Measurements from ENCODE around the gene PITPNC1. TPM values are rescaled to one million over a fixed set of nuclear protein-coding genes. Genes with fewer than 3 reads are reported as not detected.
"Not testable (repeated sequence)": the region's sequence is repeated elsewhere in the genome, so short reads cannot be mapped to it uniquely, and the experiment has no call there.

PITPNC1 gene
- total RNA-seq, 2 donors from 2014 or later, result 79.5 to 109 TPM

- Mint-ChIP-seq H3K4me3 (no peak overlapping the region), H3K4me1 (ENCODE audit: low read depth) (peaks cover 13% of the 10 kb centered on the region), H3K36me3 (ENCODE audit: insufficient read depth in 2 of 2) (no peaks in the 10 kb centered on the region), H3K27ac (no peak overlapping the region), H3K9me3 (no peaks in the 10 kb centered on the region), H3K27me3 (ENCODE audit: low read depth) (peaks cover 6% of the 10 kb centered on the region)
- DNase-seq (no peak), ATAC-seq (replicated peaks in 1 of 2) (no peak)
Measured at GRCh38 chr17:67711916-67712315, 334.8 kb downstream of the PITPNC1 start.

- H3K27ac Mint-ChIP-seq, result no peak overlapping the region
- DNase-seq (no peak), ATAC-seq (replicated peaks in 1 of 2) (no peak)
- no peaks in the 10 kb centered on the region for H3K9me3 Mint-ChIP-seq
- peaks cover 17% of the 10 kb centered on the region for H3K4me1 Mint-ChIP-seq (ENCODE audit: low read depth)
- no peak overlapping the region for H3K4me3 Mint-ChIP-seq
- H3K36me3 Mint-ChIP-seq (ENCODE audit: insufficient read depth in 2 of 2), result no peaks in the 10 kb centered on the region
- peaks cover 6% of the 10 kb centered on the region for H3K27me3 Mint-ChIP-seq (ENCODE audit: low read depth)
Measured at GRCh38 chr17:67712375-67712774, 335.3 kb downstream of the PITPNC1 start.

- no peak for DNase-seq
- H3K4me3 Mint-ChIP-seq, result no peak overlapping the region
- no peak for ATAC-seq (replicated peaks in 1 of 2)
- peaks cover 18% of the 10 kb centered on the region for H3K4me1 Mint-ChIP-seq (ENCODE audit: low read depth)
- peaks cover 6% of the 10 kb centered on the region for H3K27me3 Mint-ChIP-seq (ENCODE audit: low read depth)
- H3K9me3 Mint-ChIP-seq, result no peaks in the 10 kb centered on the region
- peaks cover 2 to 6% of the 10 kb centered on the region in 2 donors for H3K36me3 Mint-ChIP-seq (ENCODE audit: insufficient read depth in 2 of 2)
- no peak overlapping the region for H3K27ac Mint-ChIP-seq
Measured at GRCh38 chr17:67713169-67713568, 336.1 kb downstream of the PITPNC1 start.

- Mint-ChIP-seq H3K9me3 (no peaks in the 10 kb centered on the region), H3K27me3 (ENCODE audit: low read depth) (peaks cover 6% of the 10 kb centered on the region), H3K4me1 (ENCODE audit: low read depth) (peaks cover 29% of the 10 kb centered on the region), H3K4me3 (peak overlapping the region; percentile 99 to 100), H3K27ac (no peak overlapping the region), H3K36me3 (ENCODE audit: insufficient read depth in 2 of 2) (peaks cover 2 to 6% of the 10 kb centered on the region in 2 donors)
- no peak for DNase-seq
- no peak for ATAC-seq (replicated peaks in 1 of 2)
Measured at GRCh38 chr17:67716405-67716798, 339.3 kb downstream of the PITPNC1 start.

GRCh38 chr17:67717192-67717623 lies 340.1 kb downstream of the PITPNC1 start:
- Mint-ChIP-seq H3K36me3 (ENCODE audit: insufficient read depth in 2 of 2) (peaks cover 2 to 14% of the 10 kb centered on the region in 2 donors), H3K27me3 (ENCODE audit: low read depth) (peaks cover 4% of the 10 kb centered on the region), H3K4me1 (ENCODE audit: low read depth) (peaks cover 29% of the 10 kb centered on the region), H3K4me3 (peak overlapping the region; percentile 99 to 100), H3K27ac (peak overlapping the region; percentile 100), H3K9me3 (no peaks in the 10 kb centered on the region)
- no peak for ATAC-seq (replicated peaks in 1 of 2)
- peak in 1 of 2 donors; percentile 17 for DNase-seq

GRCh38 chr17:67717624-67718324 lies 340.7 kb downstream of the PITPNC1 start, which contains the start of gene NOL11:
TSS of gene NOL11 (plus strand) at chr17:67717936. CDS start at chr17:67717948, 12 bp downstream.
- peak within 1 kb of the TSS; percentile 100 for H3K27ac Mint-ChIP-seq
- DNase-seq (peak; percentile 99), ATAC-seq (replicated peaks in 1 of 2) (peak; percentile 98)
- H3K36me3 Mint-ChIP-seq (ENCODE audit: insufficient read depth in 2 of 2), result peaks cover 2 to 19% of the 10 kb centered on the region in 2 donors
- peak within 1 kb of the TSS; percentile 99 to 100 for H3K4me3 Mint-ChIP-seq
- no peaks in the 10 kb centered on the region for H3K27me3 Mint-ChIP-seq (ENCODE audit: low read depth)
- peaks cover 29% of the 10 kb centered on the region for H3K4me1 Mint-ChIP-seq (ENCODE audit: low read depth)
- H3K9me3 Mint-ChIP-seq, result no peaks in the 10 kb centered on the region

GRCh38 chr17:67718325-67718941 lies 341.4 kb downstream of the PITPNC1 start:
- no peaks in the 10 kb centered on the region for H3K27me3 Mint-ChIP-seq (ENCODE audit: low read depth)
- H3K36me3 Mint-ChIP-seq (ENCODE audit: insufficient read depth in 2 of 2), result peaks cover 2 to 19% of the 10 kb centered on the region in 2 donors
- H3K27ac Mint-ChIP-seq, result peak overlapping the region; percentile 100
- DNase-seq, result peak; percentile 43 to 45
- H3K4me1 Mint-ChIP-seq (ENCODE audit: low read depth), result peaks cover 29% of the 10 kb centered on the region
- H3K9me3 Mint-ChIP-seq, result no peaks in the 10 kb centered on the region
- ATAC-seq (replicated peaks in 1 of 2), result peak; percentile 24 to 46
- H3K4me3 Mint-ChIP-seq, result peak overlapping the region; percentile 99 to 100

GRCh38 chr17:67725373-67725791 lies 348.3 kb downstream of the PITPNC1 start:
- peaks cover 0 to 1% of the 10 kb centered on the region in 2 donors for H3K9me3 Mint-ChIP-seq
- DNase-seq, result no peak
- H3K27ac Mint-ChIP-seq, result peak overlapping the region; percentile 96
- peaks cover 39% of the 10 kb centered on the region for H3K4me1 Mint-ChIP-seq (ENCODE audit: low read depth)
- peak overlapping the region in 1 of 2 donors; percentile 36 for H3K4me3 Mint-ChIP-seq
- peaks cover 6 to 52% of the 10 kb centered on the region in 2 donors for H3K36me3 Mint-ChIP-seq (ENCODE audit: insufficient read depth in 2 of 2)
- no peaks in the 10 kb centered on the region for H3K27me3 Mint-ChIP-seq (ENCODE audit: low read depth)
- ATAC-seq (replicated peaks in 1 of 2), result no peak

GRCh38 chr17:67725807-67726206 lies 348.7 kb downstream of the PITPNC1 start:
- Mint-ChIP-seq H3K36me3 (ENCODE audit: insufficient read depth in 2 of 2) (peaks cover 7 to 54% of the 10 kb centered on the region in 2 donors), H3K4me3 (no peak overlapping the region), H3K9me3 (peaks cover 0 to 1% of the 10 kb centered on the region in 2 donors), H3K27me3 (ENCODE audit: low read depth) (no peaks in the 10 kb centered on the region), H3K27ac (peak overlapping the region; percentile 96), H3K4me1 (ENCODE audit: low read depth) (peaks cover 35% of the 10 kb centered on the region)
- ATAC-seq (replicated peaks in 1 of 2) (no peak), DNase-seq (no peak)

- Mint-ChIP-seq H3K4me1 (ENCODE audit: low read depth) (peaks cover 32% of the 10 kb centered on the region), H3K36me3 (ENCODE audit: insufficient read depth in 2 of 2) (peaks cover 13 to 54% of the 10 kb centered on the region in 2 donors)
- not testable (repeated sequence) for H3K9me3 Mint-ChIP-seq; ATAC-seq (replicated peaks in 1 of 2); H3K4me3 Mint-ChIP-seq; H3K27ac Mint-ChIP-seq; H3K27me3 Mint-ChIP-seq (ENCODE audit: low read depth); DNase-seq
Measured at GRCh38 chr17:67727152-67728039, 350.3 kb downstream of the PITPNC1 start.

- Mint-ChIP-seq H3K27me3 (ENCODE audit: low read depth) (no peaks in the 10 kb centered on the region), H3K4me3 (no peak overlapping the region), H3K27ac (peak overlapping the region; percentile 40), H3K9me3 (peaks cover 0 to 1% of the 10 kb centered on the region in 2 donors), H3K4me1 (ENCODE audit: low read depth) (peaks cover 35% of the 10 kb centered on the region), H3K36me3 (ENCODE audit: insufficient read depth in 2 of 2) (peaks cover 18 to 54% of the 10 kb centered on the region in 2 donors)
- DNase-seq (no peak), ATAC-seq (replicated peaks in 1 of 2) (no peak)
Measured at GRCh38 chr17:67729903-67730302, 352.8 kb downstream of the PITPNC1 start.

- Mint-ChIP-seq H3K36me3 (ENCODE audit: insufficient read depth in 2 of 2) (peaks cover 18 to 50% of the 10 kb centered on the region in 2 donors), H3K4me1 (ENCODE audit: low read depth) (peaks cover 27% of the 10 kb centered on the region), H3K4me3 (no peak overlapping the region), H3K9me3 (peaks cover 0 to 1% of the 10 kb centered on the region in 2 donors), H3K27ac (no peak overlapping the region), H3K27me3 (ENCODE audit: low read depth) (no peaks in the 10 kb centered on the region)
- ATAC-seq (replicated peaks in 1 of 2) (no peak), DNase-seq (no peak)
Measured at GRCh38 chr17:67730731-67731130, 353.6 kb downstream of the PITPNC1 start.
